Fibroblast of villous mesenchyme (primary cell): ENCODE results near the gene CISH. TPM values are rescaled to one million over a fixed set of nuclear protein-coding genes. Genes with fewer than 3 reads are reported as not detected.

Source experiments
- DNase-seq: peaks from one replicate; pipeline ENCODE4 v3.0.0-alpha.2; 2010; ENCODE audit warnings: low read depth
- H3K4me3 ChIP-seq: 2 replicates; pipeline ENCODE4 v1.5.1; 2011; ENCODE audit warnings: low read depth, mild to moderate bottlenecking, low read length
- CTCF ChIP-seq: IDR thresholded peaks from 2 replicates; pipeline ENCODE4 v1.5.1; 2012; ENCODE audit warnings: low read depth, mild to moderate bottlenecking, low read length; ENCODE audit not compliant: insufficient read depth
- total RNA-seq: library from RNA; depleted of rRNA; stranded (reverse); fragments of >200 nt; gene quantifications from 2 replicates; pipeline ENCODE4 v1.2.3, GENCODE V29; 2012

The CISH gene
- total RNA-seq, 1 donor: 0.86 TPM

- TF ChIP-seq CTCF: no peak
- DNase-seq: no peak
- H3K4me3 ChIP-seq: peak overlapping the region; percentile 74
Observed at GRCh38 chr3:50610181-50610971, 1.2 kb downstream of the CISH start.

GRCh38 chr3:50609763-50610085, 1.9 kb downstream of the CISH start:
- no peak for TF ChIP-seq CTCF
- no peak for DNase-seq

GRCh38 chr3:50609071-50609762, 2.4 kb downstream of the CISH start:
- no peak for DNase-seq
- no peak for TF ChIP-seq CTCF
- H3K4me3 ChIP-seq: no peak overlapping the region

More at GRCh38 chr3:50609763-50610085, 1.9 kb downstream of the CISH start:
- H3K4me3 ChIP-seq: no peak overlapping the region

GRCh38 chr3:50608278-50608677, 3.3 kb downstream of the CISH start:
- DNase-seq: no peak
- H3K4me3 ChIP-seq: no peak overlapping the region
- no peak for TF ChIP-seq CTCF

- no peak overlapping the region for H3K4me3 ChIP-seq
- DNase-seq: no peak
- TF ChIP-seq CTCF: no peak
Observed at GRCh38 chr3:50607271-50608091, 4.1 kb downstream of the CISH start.

- DNase-seq: no peak
- TF ChIP-seq CTCF: no peak
- H3K4me3 ChIP-seq: no peak overlapping the region
Observed at GRCh38 chr3:50606596-50606995, 5.0 kb downstream of the CISH start.
